Effector CD4-positive, alpha-beta T cell (primary cell): ENCODE results near the gene CASZ1.
A peak's percentile ranks its signal among the peaks of the same experiment; 100 is the strongest.

Experiments used
- DNase-seq: peaks from one replicate; pipeline ENCODE4 v3.0.0-alpha.2; 2020

CASZ1 gene

GRCh38 chr1:10774615-10775310 is 21.7 kb downstream of the CASZ1 start:
- no peak for DNase-seq

GRCh38 chr1:10773851-10774614 is 22.4 kb downstream of the CASZ1 start:
- no peak for DNase-seq

- DNase-seq, result no peak
Observed at GRCh38 chr1:10773376-10773775, 23.1 kb downstream of the CASZ1 start.

GRCh38 chr1:10772711-10773110 is 23.7 kb downstream of the CASZ1 start:
- DNase-seq, result no peak

- no peak for DNase-seq
Observed at GRCh38 chr1:10771789-10772188, 24.7 kb downstream of the CASZ1 start.

GRCh38 chr1:10768552-10768951 is 27.9 kb downstream of the CASZ1 start:
- DNase-seq, result no peak

GRCh38 chr1:10767282-10767681 is 29.2 kb downstream of the CASZ1 start:
- DNase-seq, result no peak

- DNase-seq, result no peak
Observed at GRCh38 chr1:10765734-10766478, 30.5 kb downstream of the CASZ1 start.

- no peak for DNase-seq
Observed at GRCh38 chr1:10765304-10765703, 31.1 kb downstream of the CASZ1 start.

GRCh38 chr1:10764296-10764798 is 32.1 kb downstream of the CASZ1 start:
- no peak for DNase-seq

GRCh38 chr1:10762875-10763274 is 33.6 kb downstream of the CASZ1 start:
- DNase-seq, result no peak

GRCh38 chr1:10762153-10762523 is 34.3 kb downstream of the CASZ1 start:
- no peak for DNase-seq

- DNase-seq, result no peak
Observed at GRCh38 chr1:10761503-10762152, 34.8 kb downstream of the CASZ1 start.

GRCh38 chr1:10760566-10761502 is 35.6 kb downstream of the CASZ1 start:
- no peak for DNase-seq

GRCh38 chr1:10759413-10760200 is 36.8 kb downstream of the CASZ1 start:
- DNase-seq, result no peak

GRCh38 chr1:10756842-10757241 is 39.6 kb downstream of the CASZ1 start:
- DNase-seq, result no peak

- DNase-seq, result peak; percentile 39
Observed at GRCh38 chr1:10755970-10756521, 40.4 kb downstream of the CASZ1 start.

GRCh38 chr1:10754568-10755329 is 41.7 kb downstream of the CASZ1 start:
- DNase-seq, result no peak

GRCh38 chr1:10753299-10753698 is 43.1 kb downstream of the CASZ1 start:
- DNase-seq, result no peak

- no peak for DNase-seq
Observed at GRCh38 chr1:10751561-10752085, 44.8 kb downstream of the CASZ1 start.
